Activated naive CD8-positive, alpha-beta T cell treated with anti-CD3 and anti-CD28 coated beads, Interleukin-2, amount 50 U/mL, for 16 hours (primary cell): ENCODE data around the gene C1QL1.

Experiments used
- DNase-seq: peaks from one replicate; pipeline ENCODE4 v3.0.0-alpha.2; 2020; ENCODE audit warnings: low read depth, low spot score

Gene C1QL1

GRCh38 chr17:44989552-44990138 is 21.5 kb upstream of the C1QL1 start:
- DNase-seq = no peak

- no peak for DNase-seq
Observed at GRCh38 chr17:44988044-44988942, 20.2 kb upstream of the C1QL1 start.

GRCh38 chr17:44983563-44983962 is 15.5 kb upstream of the C1QL1 start:
- DNase-seq = no peak

GRCh38 chr17:44982113-44982702 is 14.1 kb upstream of the C1QL1 start:
- DNase-seq = no peak

- DNase-seq = no peak
Observed at GRCh38 chr17:44981221-44981968, 13.3 kb upstream of the C1QL1 start.

GRCh38 chr17:44979426-44979995 is 11.4 kb upstream of the C1QL1 start:
- no peak for DNase-seq

- DNase-seq = no peak
Observed at GRCh38 chr17:44978807-44979206, 10.7 kb upstream of the C1QL1 start.

GRCh38 chr17:44977814-44978550 is 9.9 kb upstream of the C1QL1 start:
- no peak for DNase-seq

- DNase-seq = no peak
Observed at GRCh38 chr17:44977065-44977464, 9.0 kb upstream of the C1QL1 start.

- no peak for DNase-seq
Observed at GRCh38 chr17:44976206-44976605, 8.1 kb upstream of the C1QL1 start.

GRCh38 chr17:44972953-44973352 is 4.8 kb upstream of the C1QL1 start:
- no peak for DNase-seq

- peak; percentile 23 for DNase-seq
Observed at GRCh38 chr17:44971776-44972483, 3.8 kb upstream of the C1QL1 start.

GRCh38 chr17:44970136-44970741 is 2.1 kb upstream of the C1QL1 start:
- DNase-seq = no peak

GRCh38 chr17:44969144-44969780 is 1.2 kb upstream of the C1QL1 start:
- no peak for DNase-seq

- no peak for DNase-seq
Observed at GRCh38 chr17:44967907-44968224, 237 bp downstream of the C1QL1 start.

GRCh38 chr17:44967026-44967906 is 837 bp downstream of the C1QL1 start:
- DNase-seq = no peak

GRCh38 chr17:44966348-44967025 is 1.6 kb downstream of the C1QL1 start:
- no peak for DNase-seq
